ENCODE results near the gene CST1.

Gene CST1

DNA sequence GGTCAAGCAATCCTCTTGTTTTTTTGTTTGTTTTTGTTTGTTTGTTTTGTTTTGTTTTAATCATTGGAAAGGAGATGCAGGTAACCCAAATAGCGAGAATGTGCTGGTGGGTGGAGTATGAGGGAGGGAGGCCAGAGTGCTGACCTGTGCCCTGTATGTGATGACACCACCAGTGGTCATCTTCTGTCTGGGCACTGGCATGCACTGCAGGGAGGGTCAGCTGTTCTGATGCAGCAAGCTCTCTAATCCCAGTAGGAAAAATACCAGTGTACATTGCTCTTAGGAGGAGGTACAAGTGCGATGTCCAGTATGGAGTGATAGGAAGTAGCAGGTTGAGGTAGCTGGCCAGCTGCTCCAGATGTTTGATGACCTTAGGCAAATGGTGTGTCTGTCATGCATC lies 2.9 kb upstream of the CST1 start:
- Histone ChIP-seq H3K36me3 (ENCODE audit: insufficient read depth, low read length) (no peaks in the 10 kb centered on the region), H3K4me2 (ENCODE audit: low read depth, low read length, poor library complexity, severe bottlenecking) (no peak overlapping the region), H3K79me2 (ENCODE audit: insufficient read depth, low read length) (no peaks in the 10 kb centered on the region), H3F3A (ENCODE audit: low read depth) (no peaks in the 10 kb centered on the region), H3K27me3 (ENCODE audit: insufficient read depth, low read length, poor library complexity, severe bottlenecking) (no peaks in the 10 kb centered on the region), H3K9ac (ENCODE audit: low read depth, low read length, poor library complexity, severe bottlenecking) (no peak overlapping the region), H3K4me1 (ENCODE audit: insufficient read depth, low read length, poor library complexity, severe bottlenecking) (no peaks in the 10 kb centered on the region), H3K9me3 (ENCODE audit: insufficient read depth, low read depth, low read length) (no peaks in the 10 kb centered on the region), H4K20me1 (ENCODE audit: insufficient read depth, low read length, poor library complexity, severe bottlenecking) (no peaks in the 10 kb centered on the region), H3K4me3 (ENCODE audit: low read length, poor library complexity, severe bottlenecking) (no peak overlapping the region), H3K9me2 (replicated peaks; ENCODE audit: low read depth, low read length) (no peaks in the 10 kb centered on the region), H2AFZ (ENCODE audit: low read length) (no peak overlapping the region)
- TF ChIP-seq EZH2phosphoT487 (IDR thresholded peaks at IDR 0.05; ENCODE audit: borderline replicate concordance) (no peak), CTCF (conservative IDR thresholded peaks at IDR 0.05; ENCODE audit: low read length) (no peak)

GRCh38 chr20:23753194-23753548 lies 2.4 kb upstream of the CST1 start:
- no peaks in the 10 kb centered on the region for H4K20me1 ChIP-seq (ENCODE audit: insufficient read depth, low read length, poor library complexity, severe bottlenecking)
- no peaks in the 10 kb centered on the region for H3K9me3 ChIP-seq (ENCODE audit: insufficient read depth, low read depth, low read length)
- no peaks in the 10 kb centered on the region for H3K4me1 ChIP-seq (ENCODE audit: insufficient read depth, low read length, poor library complexity, severe bottlenecking)
- H2AFZ ChIP-seq (ENCODE audit: low read length): no peak overlapping the region
- H3K79me2 ChIP-seq (ENCODE audit: insufficient read depth, low read length): no peaks in the 10 kb centered on the region
- H3F3A ChIP-seq (ENCODE audit: low read depth): no peaks in the 10 kb centered on the region
- no peak overlapping the region for H3K4me2 ChIP-seq (ENCODE audit: low read depth, low read length, poor library complexity, severe bottlenecking)
- TF ChIP-seq CTCF (conservative IDR thresholded peaks at IDR 0.05; ENCODE audit: low read length): no peak
- no peak for TF ChIP-seq EZH2phosphoT487 (IDR thresholded peaks at IDR 0.05; ENCODE audit: borderline replicate concordance)
- no peak overlapping the region for H3K4me3 ChIP-seq (ENCODE audit: low read length, poor library complexity, severe bottlenecking)
- H3K36me3 ChIP-seq (ENCODE audit: insufficient read depth, low read length): no peaks in the 10 kb centered on the region
- no peaks in the 10 kb centered on the region for H3K9me2 ChIP-seq (replicated peaks; ENCODE audit: low read depth, low read length)
- no peak overlapping the region for H3K9ac ChIP-seq (ENCODE audit: low read depth, low read length, poor library complexity, severe bottlenecking)
- H3K27me3 ChIP-seq (ENCODE audit: insufficient read depth, low read length, poor library complexity, severe bottlenecking): no peaks in the 10 kb centered on the region

- no peak overlapping the region for H3K4me3 ChIP-seq (ENCODE audit: low read length, poor library complexity, severe bottlenecking)
- H3K4me2 ChIP-seq (ENCODE audit: low read depth, low read length, poor library complexity, severe bottlenecking): no peak overlapping the region
- TF ChIP-seq EZH2phosphoT487 (IDR thresholded peaks at IDR 0.05; ENCODE audit: borderline replicate concordance) (no peak), CTCF (conservative IDR thresholded peaks at IDR 0.05; ENCODE audit: low read length) (no peak)
- H3K9ac ChIP-seq (ENCODE audit: low read depth, low read length, poor library complexity, severe bottlenecking): no peak overlapping the region
- H3F3A ChIP-seq (ENCODE audit: low read depth): no peaks in the 10 kb centered on the region
- H3K9me2 ChIP-seq (replicated peaks; ENCODE audit: low read depth, low read length): no peaks in the 10 kb centered on the region
- H3K27me3 ChIP-seq (ENCODE audit: insufficient read depth, low read length, poor library complexity, severe bottlenecking): no peaks in the 10 kb centered on the region
- H3K9me3 ChIP-seq (ENCODE audit: insufficient read depth, low read depth, low read length): no peaks in the 10 kb centered on the region
- H3K79me2 ChIP-seq (ENCODE audit: insufficient read depth, low read length): no peaks in the 10 kb centered on the region
- no peaks in the 10 kb centered on the region for H3K4me1 ChIP-seq (ENCODE audit: insufficient read depth, low read length, poor library complexity, severe bottlenecking)
- H3K36me3 ChIP-seq (ENCODE audit: insufficient read depth, low read length): no peaks in the 10 kb centered on the region
- H2AFZ ChIP-seq (ENCODE audit: low read length): no peak overlapping the region
- no peaks in the 10 kb centered on the region for H4K20me1 ChIP-seq (ENCODE audit: insufficient read depth, low read length, poor library complexity, severe bottlenecking)
These were observed 1.9 kb upstream of the CST1 start for GRCh38 chr20:23752481-23753193.
